ENCODE measurements around the gene TBX5. TPM values are rescaled to one million over a fixed set of nuclear protein-coding genes. Genes with fewer than 3 reads are reported as not detected.

Gene TBX5
- total RNA-seq, 1 donor from 2014 or later = not detected

GRCh38 chr12:114443607-114444421 lies 37.9 kb upstream of the TBX5 start:
- no peak for TF ChIP-seq CTCF (IDR thresholded peaks at IDR 0.05)
- H3K4me3 Mint-ChIP-seq (ENCODE audit: unreplicated experiment) = no peak overlapping the region

DNA sequence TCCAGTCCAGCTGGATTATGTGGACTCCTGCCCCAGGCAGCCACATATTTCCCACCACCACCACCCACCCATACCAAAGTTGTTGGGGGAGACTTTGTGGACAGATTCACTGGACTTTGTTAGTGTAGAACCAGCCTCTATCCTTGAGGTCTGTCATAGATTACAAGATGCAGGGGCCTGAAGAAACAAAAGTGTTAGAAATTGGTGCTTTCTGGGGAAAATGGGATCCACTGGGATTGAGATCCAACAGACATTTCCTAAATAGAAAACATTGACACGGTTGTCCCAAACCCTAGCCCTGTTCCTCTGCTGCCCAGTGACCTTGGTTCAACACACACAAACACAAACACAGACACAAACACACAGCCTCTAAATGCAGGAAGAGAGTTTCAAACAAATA lies 36.6 kb upstream of the TBX5 start:
- Mint-ChIP-seq H3K27ac (ENCODE audit: unreplicated experiment) (no peak overlapping the region), H3K4me3 (ENCODE audit: unreplicated experiment) (no peak overlapping the region), H3K27me3 (ENCODE audit: unreplicated experiment) (peaks cover 94% of the 10 kb centered on the region), H3K9me3 (ENCODE audit: unreplicated experiment) (no peaks in the 10 kb centered on the region), H3K4me1 (ENCODE audit: unreplicated experiment) (no peaks in the 10 kb centered on the region), H3K36me3 (ENCODE audit: unreplicated experiment) (no peaks in the 10 kb centered on the region)
- TF ChIP-seq CTCF (IDR thresholded peaks at IDR 0.05) = no peak
- DNase-seq (ENCODE audit: extremely low spot score, unreplicated experiment) = no peak

More at GRCh38 chr12:114443607-114444421, 37.9 kb upstream of the TBX5 start:
- Mint-ChIP-seq H3K27me3 (ENCODE audit: unreplicated experiment) (peaks cover 91% of the 10 kb centered on the region), H3K27ac (ENCODE audit: unreplicated experiment) (no peak overlapping the region), H3K36me3 (ENCODE audit: unreplicated experiment) (no peaks in the 10 kb centered on the region), H3K4me1 (ENCODE audit: unreplicated experiment) (no peaks in the 10 kb centered on the region), H3K9me3 (ENCODE audit: unreplicated experiment) (no peaks in the 10 kb centered on the region)
- DNase-seq (ENCODE audit: extremely low spot score, unreplicated experiment) = no peak

DNA sequence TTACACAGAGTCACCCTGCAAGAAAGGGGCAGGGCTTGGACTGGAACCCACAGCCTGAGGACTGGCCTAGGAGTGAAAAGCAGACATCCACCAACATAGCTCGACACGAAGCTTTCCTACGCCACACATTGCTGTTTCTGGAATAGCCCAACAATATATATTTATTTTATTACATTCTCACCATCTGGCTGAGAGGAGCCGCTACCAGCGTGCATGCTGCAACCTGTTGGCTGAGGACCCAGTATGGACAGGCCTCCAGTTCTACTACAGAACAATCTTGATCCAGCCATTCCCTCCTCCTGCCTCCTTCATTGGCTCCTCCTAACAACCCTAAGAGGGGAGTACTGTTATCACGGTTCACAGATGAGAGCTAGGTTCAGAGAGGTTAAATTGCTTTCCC lies 35.6 kb upstream of the TBX5 start:
- peaks cover 89% of the 10 kb centered on the region for H3K27me3 Mint-ChIP-seq (ENCODE audit: unreplicated experiment)
- no peak overlapping the region for H3K4me3 Mint-ChIP-seq (ENCODE audit: unreplicated experiment)
- no peaks in the 10 kb centered on the region for H3K36me3 Mint-ChIP-seq (ENCODE audit: unreplicated experiment)
- no peaks in the 10 kb centered on the region for H3K4me1 Mint-ChIP-seq (ENCODE audit: unreplicated experiment)
- H3K9me3 Mint-ChIP-seq (ENCODE audit: unreplicated experiment) = peaks cover 2% of the 10 kb centered on the region
- DNase-seq (ENCODE audit: extremely low spot score, unreplicated experiment) = no peak
- TF ChIP-seq CTCF (IDR thresholded peaks at IDR 0.05) = no peak
- no peak overlapping the region for H3K27ac Mint-ChIP-seq (ENCODE audit: unreplicated experiment)

GRCh38 chr12:114441039-114441383 lies 35.1 kb upstream of the TBX5 start:
- no peak for TF ChIP-seq CTCF (IDR thresholded peaks at IDR 0.05)
- Mint-ChIP-seq H3K36me3 (ENCODE audit: unreplicated experiment) (no peaks in the 10 kb centered on the region), H3K27me3 (ENCODE audit: unreplicated experiment) (peaks cover 84% of the 10 kb centered on the region), H3K4me1 (ENCODE audit: unreplicated experiment) (no peaks in the 10 kb centered on the region), H3K27ac (ENCODE audit: unreplicated experiment) (no peak overlapping the region), H3K9me3 (ENCODE audit: unreplicated experiment) (peaks cover 6% of the 10 kb centered on the region), H3K4me3 (ENCODE audit: unreplicated experiment) (no peak overlapping the region)
- no peak for DNase-seq (ENCODE audit: extremely low spot score, unreplicated experiment)

GRCh38 chr12:114440270-114441038 lies 34.5 kb upstream of the TBX5 start:
- Mint-ChIP-seq H3K4me1 (ENCODE audit: unreplicated experiment) (no peaks in the 10 kb centered on the region), H3K27me3 (ENCODE audit: unreplicated experiment) (peaks cover 78% of the 10 kb centered on the region), H3K4me3 (ENCODE audit: unreplicated experiment) (no peak overlapping the region), H3K36me3 (ENCODE audit: unreplicated experiment) (no peaks in the 10 kb centered on the region), H3K9me3 (ENCODE audit: unreplicated experiment) (peaks cover 6% of the 10 kb centered on the region), H3K27ac (ENCODE audit: unreplicated experiment) (no peak overlapping the region)
- no peak for DNase-seq (ENCODE audit: extremely low spot score, unreplicated experiment)
- no peak for TF ChIP-seq CTCF (IDR thresholded peaks at IDR 0.05)

Measured in osteocyte (in vitro differentiated cells).